HG03095 (cell line): ENCODE measurements around the gene PDE7B.
"Not testable (repeated sequence)": the region's sequence is repeated elsewhere in the genome, so short reads cannot be mapped to it uniquely, and the experiment has no call there.

Source experiments
- ATAC-seq: cut with Tn5 transposase; IDR thresholded peaks from one replicate; pipeline ENCODE4 v1.9.1; 2021; ENCODE audit warnings: moderate library complexity; ENCODE audit not compliant: unreplicated experiment

PDE7B gene

GRCh38 chr6:135842618-135843392 lies 8.7 kb upstream of the PDE7B start:
- no peak for ATAC-seq

GRCh38 chr6:135850882-135851281 lies 619 bp upstream of the PDE7B start:
- no peak for ATAC-seq

DNA sequence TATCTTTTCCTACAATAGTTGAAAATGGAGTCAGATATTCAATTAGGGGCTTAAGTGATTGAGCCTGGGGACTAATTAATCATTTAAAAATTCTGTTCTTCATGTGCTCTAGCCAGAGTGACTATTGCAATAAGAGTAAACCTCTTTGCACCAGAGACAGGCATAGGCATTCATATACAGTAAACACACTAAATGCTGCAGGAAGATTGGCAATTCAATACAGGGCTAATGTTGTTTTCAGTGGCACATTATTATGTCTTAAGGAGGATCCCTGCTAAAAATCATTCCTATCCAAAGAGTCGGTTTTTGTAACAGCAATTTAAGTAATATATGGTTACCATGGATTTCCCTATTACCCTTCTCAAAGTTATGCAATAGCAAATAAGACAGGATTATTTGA lies 1.2 kb downstream of the PDE7B start:
- no peak for ATAC-seq

GRCh38 chr6:135853227-135853626 lies 1.7 kb downstream of the PDE7B start:
- no peak for ATAC-seq

- no peak for ATAC-seq
These were observed 2.5 kb downstream of the PDE7B start for GRCh38 chr6:135853986-135854385.

- no peak for ATAC-seq
These were observed 3.3 kb downstream of the PDE7B start for GRCh38 chr6:135854799-135855198.

DNA sequence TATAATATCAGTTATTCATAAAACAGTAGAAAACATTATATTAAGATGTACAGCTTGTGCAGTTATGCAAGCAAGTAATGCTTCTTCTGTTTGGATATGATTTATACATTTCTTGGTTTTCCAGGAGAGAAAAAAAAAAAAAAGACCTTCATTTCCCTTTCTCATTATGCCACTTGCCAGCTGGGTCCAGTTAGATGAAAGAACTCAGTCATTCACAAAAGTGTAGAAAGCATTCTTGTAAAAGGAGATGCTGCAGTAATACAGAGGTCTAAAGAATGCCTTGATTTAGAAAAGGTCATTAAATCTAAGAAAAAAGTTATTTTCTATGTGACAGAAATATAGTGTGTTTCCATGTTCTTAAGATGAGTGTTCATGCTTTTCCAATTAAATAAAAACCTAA lies 7.4 kb downstream of the PDE7B start:
- ATAC-seq: no peak

DNA sequence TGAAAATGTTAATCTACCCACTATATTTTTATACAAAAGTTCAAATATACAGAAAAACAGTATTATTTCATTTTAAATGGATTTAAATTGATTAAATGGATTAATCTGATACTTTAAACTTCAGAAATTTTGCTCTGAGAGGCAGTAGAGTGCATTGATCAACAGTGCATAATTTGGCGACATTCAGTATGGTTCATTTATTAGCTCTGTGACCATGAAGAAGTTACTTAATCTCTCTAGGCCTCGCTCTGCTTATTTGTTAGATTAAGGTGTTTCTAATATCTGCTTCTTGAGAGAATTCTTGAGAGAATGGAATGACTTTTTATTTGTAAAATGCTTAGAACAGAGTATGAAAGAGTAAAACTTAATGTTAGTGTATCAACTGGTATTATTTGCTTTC lies 8.9 kb downstream of the PDE7B start:
- no peak for ATAC-seq

GRCh38 chr6:135861189-135861588 lies 9.7 kb downstream of the PDE7B start:
- ATAC-seq: no peak

- not testable (repeated sequence) for ATAC-seq
These were observed 13.4 kb downstream of the PDE7B start for GRCh38 chr6:135864929-135865328.

GRCh38 chr6:135866445-135867123 lies 15.1 kb downstream of the PDE7B start:
- ATAC-seq: no peak

DNA sequence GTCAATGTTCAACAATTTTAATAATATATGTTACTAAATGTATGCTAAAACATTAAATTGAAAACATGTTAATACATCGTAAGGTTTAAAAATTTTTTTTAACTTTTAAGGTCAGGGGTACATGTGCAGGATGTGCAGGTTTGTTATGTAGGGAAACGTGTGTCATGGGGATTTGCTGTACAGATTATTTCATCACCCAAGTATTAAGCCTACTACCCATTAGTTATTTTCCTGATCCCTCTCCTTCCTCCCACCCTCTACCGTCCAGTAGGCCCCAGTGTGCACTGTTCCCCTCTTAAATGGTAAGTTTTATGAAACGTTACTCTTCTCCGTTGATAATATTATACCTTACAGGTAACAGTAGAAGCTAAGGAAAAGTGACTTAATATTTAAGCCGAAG lies 15.8 kb downstream of the PDE7B start:
- ATAC-seq: no peak

- no peak for ATAC-seq
These were observed 18.4 kb downstream of the PDE7B start for GRCh38 chr6:135869857-135870256.

DNA sequence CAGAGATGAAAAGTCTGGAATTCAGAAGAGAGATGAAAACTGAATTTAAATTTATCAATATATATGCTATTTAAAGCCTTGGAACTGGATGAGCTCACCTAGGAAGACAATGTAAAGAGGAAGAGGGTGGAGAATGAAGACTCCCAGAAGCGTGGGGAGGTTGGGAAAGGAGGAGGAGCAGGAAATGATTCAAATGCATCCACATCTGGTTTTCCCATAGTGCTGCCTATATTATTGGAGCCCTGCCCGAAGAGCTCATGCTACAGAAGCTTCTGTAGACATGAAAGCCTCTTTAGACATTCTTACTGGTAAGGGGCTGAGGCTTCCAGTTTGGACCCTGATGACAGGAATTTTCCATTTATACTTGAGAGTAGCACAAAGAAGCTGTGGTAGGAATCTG lies 19.2 kb downstream of the PDE7B start:
- no peak for ATAC-seq

GRCh38 chr6:135871296-135871695 lies 19.8 kb downstream of the PDE7B start:
- no peak for ATAC-seq

DNA sequence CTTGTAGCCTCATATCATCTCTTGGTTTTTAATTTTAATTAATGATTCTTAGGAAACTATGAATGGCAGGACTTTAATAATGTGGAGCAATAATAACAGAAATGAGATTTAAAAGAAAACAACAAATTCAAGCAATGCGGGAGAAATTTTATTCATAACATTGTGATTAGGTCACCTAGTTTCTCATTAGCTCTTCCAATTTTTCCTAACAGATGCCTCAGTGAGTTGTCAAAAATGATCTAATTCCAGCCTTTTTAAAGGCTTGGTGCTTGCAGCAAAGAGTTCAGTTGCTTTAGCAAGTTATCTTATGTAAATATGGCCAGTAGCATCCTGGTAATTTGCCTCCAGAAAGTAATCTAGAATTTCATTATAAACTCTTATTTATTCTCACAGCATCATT lies 20.4 kb downstream of the PDE7B start:
- ATAC-seq: no peak

DNA sequence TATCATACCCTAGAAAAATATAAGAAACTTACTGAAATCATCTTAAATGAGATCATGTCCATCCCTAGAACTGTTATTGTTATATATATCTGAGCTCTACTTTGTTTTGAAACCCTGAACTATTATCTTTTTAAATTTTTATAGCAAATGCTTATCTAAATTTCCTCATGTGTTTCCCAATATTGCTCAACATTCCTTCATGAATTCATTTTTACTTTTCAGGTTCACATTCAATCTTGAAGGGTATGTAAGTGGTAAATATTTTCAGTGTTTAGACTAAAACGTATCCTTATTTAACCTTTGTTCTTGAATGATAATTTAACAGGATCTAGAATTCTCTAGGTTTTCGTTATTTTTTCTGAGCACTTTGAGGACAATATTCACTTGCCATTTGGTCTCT lies 23.9 kb downstream of the PDE7B start:
- no peak for ATAC-seq

DNA sequence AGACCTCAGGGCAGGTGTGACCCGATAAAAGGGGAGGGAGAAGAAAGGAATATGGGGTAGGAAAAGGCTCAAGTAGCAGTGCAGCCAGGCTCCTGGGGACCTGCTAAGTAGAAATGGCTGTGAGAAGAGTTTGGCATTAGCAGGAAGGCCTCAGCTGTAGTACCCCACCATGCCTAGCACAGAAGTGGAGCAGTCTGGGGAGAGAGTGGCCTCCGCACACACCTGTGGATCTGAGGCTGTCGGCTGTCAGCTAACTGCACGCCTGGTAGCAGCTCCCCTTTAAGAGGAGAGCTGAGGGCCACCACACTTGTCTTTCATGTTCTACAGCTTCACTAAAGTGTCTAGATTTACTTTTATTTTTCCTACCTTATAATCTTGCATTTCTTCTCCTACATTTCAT lies 24.6 kb downstream of the PDE7B start:
- ATAC-seq: no peak

GRCh38 chr6:135877666-135878065 lies 26.2 kb downstream of the PDE7B start:
- no peak for ATAC-seq

DNA sequence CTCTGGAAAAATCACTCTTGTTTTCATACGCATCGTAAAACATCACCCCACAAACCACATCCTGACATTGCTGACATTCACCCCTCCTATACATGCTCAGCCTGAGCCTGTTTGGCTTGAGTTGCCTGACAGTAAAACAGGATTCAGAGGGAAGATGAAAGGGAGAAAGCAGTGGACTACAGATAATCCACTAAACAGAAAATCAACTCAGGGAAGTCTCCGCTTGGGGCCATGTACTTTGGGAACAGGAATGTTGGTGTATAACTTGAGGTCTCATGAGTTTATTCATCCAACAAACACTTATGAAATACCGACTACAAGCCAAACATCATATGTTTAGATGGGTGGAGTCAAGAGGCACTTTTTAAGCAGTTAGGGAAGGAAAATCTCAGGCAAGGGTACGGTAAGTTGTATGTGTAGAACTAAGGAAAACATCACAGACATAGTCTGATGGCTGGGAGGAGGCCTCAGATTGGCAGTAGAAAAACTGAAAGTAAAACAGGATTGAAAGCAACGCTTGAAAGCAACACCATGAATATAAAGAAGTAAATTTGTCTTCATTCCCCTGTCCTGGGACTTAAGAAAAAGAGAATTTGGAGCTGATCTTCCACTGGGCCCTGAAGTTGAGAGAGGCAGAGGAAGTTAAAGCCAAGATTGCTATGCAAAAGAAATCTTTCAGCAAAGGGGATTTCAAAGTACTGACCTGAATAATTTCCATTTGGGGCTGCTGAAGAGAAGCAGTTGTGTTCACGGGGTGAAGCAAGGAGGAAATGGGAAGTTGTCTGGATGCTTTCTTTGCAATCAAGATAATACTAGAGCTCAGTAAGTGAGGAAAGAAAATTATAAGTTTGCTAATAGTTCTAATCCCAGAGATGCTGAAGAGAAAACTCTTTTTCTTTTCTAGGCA lies 28.8 kb downstream of the PDE7B start:
- peak; percentile 92 for ATAC-seq

DNA sequence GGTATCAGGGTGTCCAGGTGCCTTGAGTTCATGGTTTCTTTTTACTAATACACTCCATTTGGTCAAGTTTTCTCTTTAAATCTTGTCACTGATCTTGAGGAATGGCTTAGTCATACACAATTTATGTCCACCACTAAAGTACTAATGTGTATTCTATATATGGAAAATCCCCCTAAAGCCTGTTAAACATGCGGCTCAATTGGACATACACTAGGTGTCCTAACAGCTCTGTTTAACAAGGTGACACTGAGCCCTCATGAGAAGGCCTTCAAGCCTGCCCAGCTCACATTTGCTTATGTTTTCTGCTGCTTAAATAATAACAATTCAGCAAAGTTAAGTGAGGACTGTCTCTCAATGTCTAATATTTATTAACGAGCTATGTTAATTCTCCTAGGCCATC lies 31.5 kb downstream of the PDE7B start:
- ATAC-seq: no peak

DNA sequence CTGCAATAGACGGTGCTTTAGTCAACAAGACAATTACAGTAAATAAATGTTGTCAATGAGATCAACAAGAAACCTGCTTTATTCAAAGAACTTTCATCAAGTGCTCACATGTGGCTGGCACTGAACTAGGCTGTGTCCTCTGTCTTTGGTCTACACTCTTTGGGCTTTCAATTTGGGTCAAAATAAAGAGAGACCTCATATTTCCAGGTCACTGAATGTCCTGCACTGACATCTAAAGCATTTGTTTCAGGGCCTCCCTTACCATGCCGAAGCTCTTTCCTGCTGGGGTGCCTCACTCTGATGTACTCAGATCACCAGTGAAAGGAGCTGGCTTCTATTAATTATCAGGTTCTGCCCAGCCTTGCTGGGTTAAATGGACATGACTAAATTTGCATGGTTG lies 32.0 kb downstream of the PDE7B start:
- no peak for ATAC-seq
